HepG2 (cell line): ENCODE results near the gene LYRM1. TPM values are rescaled to one million over a fixed set of nuclear protein-coding genes. Genes with fewer than 3 reads are reported as not detected.

Source experiments
- ATAC-seq: fragments of 200-7000 bp; cut with Tn5 transposase; 3 replicates; pipeline ENCODE4 v1.9.1; 2020; ENCODE audit warnings: mild to moderate bottlenecking, moderate library complexity
- BruUV-seq: library from RNA; stranded (reverse); fragments of 400-500 nt; replicated peaks from 2 replicates; lab custom pipeline; 2021; lab: Mats Ljungman, UMichigan
- CTCF ChIA-PET: fragments of 300-600 bp; formaldehyde crosslinking; extraction: SDS; loops from one replicate; lab custom pipeline; 2021; ENCODE audit warnings: low total read pairs, inconsistent platforms, low intra/inter-chr PET ratio; lab: Yijun Ruan, JAX
- POLR2A ChIA-PET: fragments of 350-600 bp; sonication (Branson Sonifier 250); formaldehyde crosslinking; loops from one replicate; lab custom pipeline; 2020; ENCODE audit warnings: antibody characterized with exemption, inconsistent platforms; lab: Yijun Ruan, JAX
- DNase-seq: peaks from one replicate; pipeline ENCODE4 v3.0.0-alpha.2; 2015; ENCODE audit warnings: low spot score
- FAIRE-seq: peaks from 3 replicates; lab custom pipeline; 2011; peaks lifted over from hg19 to GRCh38; lab: Jason Lieb, UNC
- H2AFZ ChIP-seq: one replicate; pipeline ENCODE4 v1.6.1; 2011; ENCODE audit warnings: low read length, inconsistent platforms
- H3K27ac ChIP-seq: fragments of 300-600 bp; 3 replicates; pipeline ENCODE4 v1.8.0; 2011; ENCODE audit warnings: mixed run types, mild to moderate bottlenecking, mixed read lengths, low read length, inconsistent platforms; ENCODE audit not compliant: insufficient read depth; ENCODE audit errors: extremely low read length
- H3K27me3 ChIP-seq, 2 experiments: fragments of 200-600 bp in 1 of 2; 2 replicates in 1 of 2; 3 replicates in 1 of 2; pipeline versions ENCODE4 v1.6.0 to v1.8.0; 2011; ENCODE audit warnings: low read length in 2 of 2, mild to moderate bottlenecking in 2 of 2, moderate library complexity in 2 of 2, inconsistent platforms in 1 of 2; ENCODE audit not compliant: insufficient read depth in 2 of 2, control insufficient read depth in 1 of 2
- H3K36me3 ChIP-seq, 2 experiments: fragments of 200-600 bp in 1 of 2; replicated peaks in 1 of 2; 2 replicates in 1 of 2; 3 replicates in 1 of 2; pipeline versions ENCODE4 v1.5.1 to v1.8.0; 2011; ENCODE audit warnings: low read length in 2 of 2, inconsistent platforms in 1 of 2; ENCODE audit not compliant: insufficient read depth in 2 of 2, control insufficient read depth in 1 of 2
- H3K4me1 ChIP-seq: 2 replicates; pipeline ENCODE4 v1.5.1; 2012; ENCODE audit warnings: low read length, inconsistent platforms; ENCODE audit not compliant: insufficient read depth
- H3K4me2 ChIP-seq: 2 replicates; pipeline ENCODE4 v1.6.0; 2011; ENCODE audit warnings: low read depth, low read length, inconsistent platforms
- H3K4me3 ChIP-seq, 3 experiments: fragments of 200-600 bp in 1 of 3; sonication (generic), shearing (Covaris generic) in 1 of 3; replicated peaks in 1 of 3; 2 replicates each; pipeline ENCODE4 v1.5.1; 2011 to 2016; ENCODE audit warnings: low read length in 3 of 3, inconsistent platforms in 2 of 3, low read depth in 2 of 3, mild to moderate bottlenecking in 2 of 3, control low read depth in 1 of 3, mixed read lengths in 1 of 3; ENCODE audit not compliant: insufficient read depth in 1 of 3
- H3K79me2 ChIP-seq: one replicate; pipeline ENCODE4 v1.6.1; 2011; ENCODE audit warnings: low read length, inconsistent platforms; ENCODE audit not compliant: insufficient read depth
- H3K9ac ChIP-seq: 2 replicates; pipeline ENCODE4 v1.6.0; 2011; ENCODE audit warnings: mild to moderate bottlenecking, low read depth, low read length, inconsistent platforms; ENCODE audit not compliant: insufficient read depth
- H3K9me3 ChIP-seq: 2 replicates; pipeline ENCODE4 v1.5.1; 2012; ENCODE audit warnings: mild to moderate bottlenecking, low read length
- H4K20me1 ChIP-seq: 2 replicates; pipeline ENCODE4 v1.6.0; 2011; ENCODE audit warnings: inconsistent platforms, mild to moderate bottlenecking, low read length, moderate library complexity; ENCODE audit not compliant: insufficient read depth
- CHD4 ChIP-seq: fragments of 200-600 bp; sonication (generic); IDR thresholded peaks from 2 replicates; pipeline ENCODE4 v1.7.0; 2017; ENCODE audit warnings: mild to moderate bottlenecking, low read length, borderline replicate concordance
- HES4 ChIP-seq: sonication (generic); formaldehyde crosslinking; IDR thresholded peaks from 2 replicates; pipeline ENCODE4 v1.9.0; 2021; ENCODE audit warnings: mild to moderate bottlenecking, missing genetic modification reagents, borderline replicate concordance
- NFIC ChIP-seq: IDR thresholded peaks from 2 replicates; pipeline ENCODE4 v1.6.1; 2012; ENCODE audit warnings: mild to moderate bottlenecking, low read length, inconsistent platforms
- PHF5A ChIP-seq: IDR thresholded peaks from one replicate; pipeline ENCODE4 v1.6.1; 2018; ENCODE audit warnings: low read depth, missing genetic modification reagents; ENCODE audit not compliant: unreplicated experiment
- ZBTB42 ChIP-seq: sonication (generic); formaldehyde crosslinking; IDR thresholded peaks from 2 replicates; pipeline ENCODE4 v1.5.0; 2020; ENCODE audit warnings: mild to moderate bottlenecking, missing genetic modification reagents
- ZFP36L1 ChIP-seq: sonication (generic); formaldehyde crosslinking; IDR thresholded peaks from 2 replicates; pipeline ENCODE4 v1.8.0; 2022; ENCODE audit warnings: mild to moderate bottlenecking, missing genetic modification reagents, moderate library complexity
- ZFP36L2 ChIP-seq: sonication (generic); formaldehyde crosslinking; IDR thresholded peaks from 2 replicates; pipeline ENCODE4 v1.4.0; 2020; ENCODE audit warnings: missing genetic modification reagents
- ZKSCAN5 ChIP-seq: sonication (generic); formaldehyde crosslinking; IDR thresholded peaks from 2 replicates; pipeline ENCODE4 v1.5.1; 2020; ENCODE audit warnings: mild to moderate bottlenecking, missing genetic modification reagents
- ZNF354B ChIP-seq: sonication (generic); formaldehyde crosslinking; IDR thresholded peaks from 2 replicates; pipeline ENCODE4 v1.8.0; 2022; ENCODE audit warnings: mild to moderate bottlenecking, missing genetic modification reagents
- ZNF382 ChIP-seq: sonication (generic); formaldehyde crosslinking; IDR thresholded peaks from 2 replicates; pipeline ENCODE4 v1.5.0; 2020; ENCODE audit warnings: missing genetic modification reagents, mild to moderate bottlenecking, borderline replicate concordance
- ZNF441 ChIP-seq: sonication (generic); formaldehyde crosslinking; IDR thresholded peaks from 2 replicates; pipeline ENCODE4 v1.7.0; 2021; ENCODE audit warnings: missing genetic modification reagents, borderline replicate concordance
- ZNF451 ChIP-seq: sonication (generic); formaldehyde crosslinking; IDR thresholded peaks from 2 replicates; pipeline ENCODE4 v1.5.0; 2020; ENCODE audit warnings: mild to moderate bottlenecking, missing genetic modification reagents
- WGBS: methylation state at CpG from one replicate; pipeline ENCODE4 v1.1.6; 2017; ENCODE audit warnings: low lambda C conversion rate; 5-methylcytosine and 5-hydroxymethylcytosine counted together
- in situ Hi-C: cut with HindIII; loops from 2 replicates; pipeline ENCODE4 v1.10.0; 2017; ENCODE audit warnings: low pct_unique_long_range_greater_than_20kb; ENCODE audit not compliant: extremely low pct_ligation_motif_present
- intact Hi-C: fragments of 100-400 bp; cut with micrococcal nuclease; formaldehyde crosslinking; loops from one replicate; pipeline ENCODE4 v1.10.0; 2022; ENCODE audit not compliant: unreplicated experiment
- polyA plus RNA-seq, 8 experiments: library from polyadenylated mRNA; depleted of rRNA in 3 of 8; stranded (reverse) in 7 of 8; unstranded in 1 of 8; fragments of >200 nt; fragmentation: Illumina TruSeq in 4 of 8; extraction: Trizol in 4 of 8; gene quantifications; 2 replicates each; pipeline versions ENCODE4 v1.2.1 to v1.2.3, GENCODE V29; 2011 to 2016; ENCODE audit warnings: low read depth in 4 of 8, missing spikeins in 1 of 8, mixed read lengths in 1 of 8; ENCODE audit not compliant: insufficient read depth in 1 of 8
- total RNA-seq, 5 experiments: library from RNA; depleted of rRNA; stranded (reverse); fragments of >200 nt; fragmentation: Illumina TruSeq; extraction: Trizol; gene quantifications; 2 replicates each; pipeline ENCODE4 v1.2.3, GENCODE V29; 2016; ENCODE audit warnings: low read depth in 1 of 5
- TF ChIP-seq, protein P1 (sequence below): sonication (generic); formaldehyde crosslinking; IDR thresholded peaks from 2 replicates; pipeline ENCODE4 v1.8.0; 2022; ENCODE audit warnings: mild to moderate bottlenecking, missing genetic modification reagents, borderline replicate concordance
- TF ChIP-seq, protein P2 (sequence below): sonication (generic); formaldehyde crosslinking; conservative IDR thresholded peaks from 2 replicates; pipeline ENCODE4 v1.8.0; 2022; ENCODE audit warnings: low read depth, missing genetic modification reagents
- TF ChIP-seq, protein P3 (sequence below): sonication (generic); formaldehyde crosslinking; IDR thresholded peaks from 2 replicates; pipeline ENCODE4 v1.5.1; 2020; ENCODE audit warnings: missing genetic modification reagents, mild to moderate bottlenecking, borderline replicate concordance

LYRM1 gene
- total and polyA plus RNA-seq, 2 of the 13 experiments (the other 11 are each of a cell fraction or from before 2014, with no cell fraction given), result 59.2 to 82.6 TPM

DNA sequence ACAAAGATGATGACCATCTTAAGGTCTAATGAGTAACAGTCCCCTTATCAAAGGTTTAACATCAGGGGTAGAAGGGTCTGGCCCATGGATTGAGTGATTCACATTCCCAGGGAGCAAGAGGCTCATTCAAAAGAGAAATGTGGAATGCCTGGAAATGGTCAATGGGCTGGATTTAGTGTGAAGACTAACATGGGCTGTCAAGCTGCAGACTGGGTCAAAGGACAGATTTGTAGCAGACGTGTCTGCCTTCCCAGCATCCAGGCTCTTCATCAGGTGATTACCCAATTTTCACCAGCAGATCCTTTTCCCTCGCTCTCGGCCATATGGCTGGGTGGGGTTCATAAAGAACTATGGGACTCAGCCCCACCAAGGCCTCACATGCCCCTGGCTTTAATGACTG is 27.2 kb upstream of the LYRM1 start:
- 87% methylated on average over 3 of the region's 3 CpGs for WGBS
- no peak overlapping the region for H3K4me2 ChIP-seq

More for the DNA sequence above, 27.2 kb upstream of the LYRM1 start:
- no peak overlapping the region for H2AFZ ChIP-seq
- intact Hi-C loops, result no loop called here
- FAIRE-seq (no peak), ATAC-seq (no peak), DNase-seq (no peak)
- peaks cover 89% of the 10 kb centered on the region for H3K79me2 ChIP-seq
- no peak overlapping the region for H3K9ac ChIP-seq
- H3K9me3 ChIP-seq, result no peaks in the 10 kb centered on the region
- peaks cover 21% of the 10 kb centered on the region for H4K20me1 ChIP-seq
- H3K27ac ChIP-seq, result no peak overlapping the region
- BruUV-seq, result no TSS peak
- H3K4me3 ChIP-seq, result no peak overlapping the region
- peaks cover 0 to 11% of the 10 kb centered on the region in 2 experiments; a peak in 2 of 5 replicates for H3K36me3 ChIP-seq
- no peak for TF ChIP-seq CHD4
- 0 out of 2 replicates have a peak, but pooled peaks have one; percentile 8 for TF ChIP-seq HES4 (CRISPR knock-in tag)
- 0 out of 2 replicates have a peak, but pooled peaks have one; percentile 28 for TF ChIP-seq ZNF441 (CRISPR knock-in tag)
- no peak for TF ChIP-seq ZNF354B (CRISPR knock-in tag)
- TF ChIP-seq ZNF382 (CRISPR knock-in tag), result no peak
- TF ChIP-seq, protein P1, sequence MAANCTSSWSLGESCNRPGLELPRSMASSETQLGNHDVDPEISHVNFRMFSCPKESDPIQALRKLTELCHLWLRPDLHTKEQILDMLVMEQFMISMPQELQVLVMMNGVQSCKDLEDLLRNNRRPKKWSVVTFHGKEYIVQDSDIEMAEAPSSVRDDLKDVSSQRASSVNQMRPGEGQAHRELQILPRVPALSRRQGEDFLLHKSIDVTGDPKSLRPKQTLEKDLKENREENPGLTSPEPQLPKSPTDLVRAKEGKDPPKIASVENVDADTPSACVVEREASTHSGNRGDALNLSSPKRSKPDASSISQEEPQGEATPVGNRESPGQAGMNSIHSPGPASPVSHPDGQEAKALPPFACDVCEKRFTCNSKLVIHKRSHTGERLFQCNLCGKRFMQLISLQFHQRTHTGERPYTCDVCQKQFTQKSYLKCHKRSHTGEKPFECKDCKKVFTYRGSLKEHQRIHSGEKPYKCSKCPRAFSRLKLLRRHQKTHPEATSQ (CRISPR knock-in tag), result no peak
- TF ChIP-seq ZKSCAN5 (CRISPR knock-in tag), result no peak
- TF ChIP-seq, protein P2, sequence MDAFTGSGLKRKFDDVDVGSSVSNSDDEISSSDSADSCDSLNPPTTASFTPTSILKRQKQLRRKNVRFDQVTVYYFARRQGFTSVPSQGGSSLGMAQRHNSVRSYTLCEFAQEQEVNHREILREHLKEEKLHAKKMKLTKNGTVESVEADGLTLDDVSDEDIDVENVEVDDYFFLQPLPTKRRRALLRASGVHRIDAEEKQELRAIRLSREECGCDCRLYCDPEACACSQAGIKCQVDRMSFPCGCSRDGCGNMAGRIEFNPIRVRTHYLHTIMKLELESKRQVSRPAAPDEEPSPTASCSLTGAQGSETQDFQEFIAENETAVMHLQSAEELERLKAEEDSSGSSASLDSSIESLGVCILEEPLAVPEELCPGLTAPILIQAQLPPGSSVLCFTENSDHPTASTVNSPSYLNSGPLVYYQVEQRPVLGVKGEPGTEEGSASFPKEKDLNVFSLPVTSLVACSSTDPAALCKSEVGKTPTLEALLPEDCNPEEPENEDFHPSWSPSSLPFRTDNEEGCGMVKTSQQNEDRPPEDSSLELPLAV (CRISPR knock-in tag), result no peak
- no peak for TF ChIP-seq ZBTB42
- TF ChIP-seq ZFP36L2 (CRISPR knock-in tag), result no peak
- TF ChIP-seq ZNF451 (CRISPR knock-in tag), result no peak
- TF ChIP-seq, protein P3, sequence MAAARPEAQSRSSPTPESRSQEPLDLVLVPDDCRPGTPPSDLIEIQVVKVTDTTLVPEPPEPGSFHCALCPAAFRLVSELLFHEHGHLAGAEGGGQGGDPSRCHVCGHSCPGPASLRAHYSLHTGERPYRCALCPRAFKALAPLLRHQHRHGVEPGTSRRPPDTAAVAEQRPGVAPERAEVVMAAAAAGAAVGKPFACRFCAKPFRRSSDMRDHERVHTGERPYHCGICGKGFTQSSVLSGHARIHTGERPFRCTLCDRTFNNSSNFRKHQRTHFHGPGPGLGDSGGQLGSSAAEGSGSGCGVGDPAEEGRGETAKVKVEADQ (CRISPR knock-in tag), result 0 out of 2 replicates have a peak, but pooled peaks have one; percentile 22
- no peak for TF ChIP-seq NFIC
- no peak for TF ChIP-seq ZFP36L1
- TF ChIP-seq PHF5A (CRISPR knock-in tag), result no peak
- POLR2A ChIA-PET, result interaction anchor here (3.2 kb wide), 1 partner anchor 27 kb away, joined by 20 read pairs; the partner anchor contains the start of genes DCUN1D3 and LYRM1
- CTCF ChIA-PET, result no interaction called here
- in situ Hi-C loops, result no loop called here
- peaks cover 78% of the 10 kb centered on the region for H3K4me1 ChIP-seq
- H3K27me3 ChIP-seq, result no peaks in the 10 kb centered on the region
